ENCODE results near the gene FRMD8. TPM values are rescaled to one million over a fixed set of nuclear protein-coding genes. Genes with fewer than 3 reads are reported as not detected.
A peak's percentile ranks its signal among the peaks of the same experiment; 100 is the strongest.

The FRMD8 gene
- total and polyA plus RNA-seq, 2 of the 4 experiments (the other 2 are of a cell fraction) = 11.3 to 19.8 TPM

DNA sequence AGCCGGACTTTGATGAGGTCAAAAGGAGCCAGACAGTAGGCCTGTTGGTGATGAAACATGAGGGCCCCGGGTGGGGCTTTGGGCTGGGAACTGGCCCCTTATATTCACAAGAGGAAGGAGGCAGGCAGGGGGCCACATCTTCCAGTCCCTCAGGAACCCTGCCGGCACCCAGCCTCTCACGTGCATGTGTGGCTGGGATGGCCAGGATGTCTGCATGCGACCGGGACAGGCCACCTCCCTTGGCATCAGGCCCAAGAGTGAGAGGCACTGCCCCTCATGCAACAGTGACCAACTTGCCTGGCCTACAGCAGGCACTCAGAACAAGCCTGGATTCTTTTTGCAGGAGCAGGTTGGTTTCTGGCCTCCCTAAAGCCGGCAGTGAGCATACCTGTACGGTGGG is 9.4 kb upstream of the FRMD8 start:
- Histone ChIP-seq H2BK5ac (ENCODE audit: low read depth, low read length, poor library complexity, severe bottlenecking) (no peak overlapping the region), H3K36me3 (ENCODE audit: control insufficient read depth, insufficient read depth, low read length) (no peaks in the 10 kb centered on the region), H2AK9ac (replicated peaks; ENCODE audit: low read depth, low read length, poor library complexity) (no peak overlapping the region), H3K79me1 (ENCODE audit: low read depth in 1 of 2, low read length in 2 of 2) (peaks cover 4 to 34% of the 10 kb centered on the region in 2 experiments; a peak in 2 of 4 replicates), H4K5ac (ENCODE audit: low read depth, low read length) (no peak overlapping the region), H4K20me1 (ENCODE audit: insufficient read depth, low read length) (no peaks in the 10 kb centered on the region), H3K9me3 (ENCODE audit: control insufficient read depth, insufficient read depth, low read length) (no peaks in the 10 kb centered on the region), H2AFZ (replicated peaks; ENCODE audit: low read length, poor library complexity) (no peak overlapping the region), H3K4ac (ENCODE audit: low read depth, low read length) (no peak overlapping the region; the same call in 1 of the 2 replicates), H4K91ac (ENCODE audit: insufficient read depth, low read depth, low read length) (no peak overlapping the region), H3K14ac (replicated peaks; ENCODE audit: low read depth, low read length) (no peak overlapping the region), H2BK120ac (ENCODE audit: low read depth, low read length) (no peak overlapping the region), H3K4me2 (ENCODE audit: low read depth, low read length) (no peak overlapping the region), H3K9ac (ENCODE audit: low read depth, low read length) (no peak overlapping the region), H3K56ac (ENCODE audit: extremely low read depth, insufficient read depth, low read length) (no peak overlapping the region), H2BK20ac (ENCODE audit: low read depth, low read length) (no peak overlapping the region), H3K4me1 (ENCODE audit: control insufficient read depth, insufficient read depth, low read length) (peaks cover 5% of the 10 kb centered on the region), H3K23ac (ENCODE audit: low read depth, low read length) (no peak overlapping the region; the same call in 1 of the 2 replicates), H3K27me3 (ENCODE audit: control insufficient read depth, insufficient read depth, low read length) (no peaks in the 10 kb centered on the region), H3K9me1 (ENCODE audit: insufficient read depth, low read length) (peaks cover 13% of the 10 kb centered on the region; the same call in 1 of the 2 replicates), H4K8ac (ENCODE audit: low read depth in 2 of 2, low read length in 2 of 2) (no peak overlapping the region), H3K27ac (ENCODE audit: insufficient read depth, low read length) (no peak overlapping the region), H2AK5ac (ENCODE audit: low read depth, low read length) (peak overlapping the region; percentile 33; the same call in 1 of the 2 replicates), H3K4me3 (ENCODE audit: insufficient read depth, low read depth, low read length) (no peak overlapping the region), H2BK15ac (ENCODE audit: low read depth, low read length) (no peak overlapping the region), H3K18ac (ENCODE audit: low read depth, low read length) (no peak overlapping the region)
- no peak for TF ChIP-seq MAFK (IDR thresholded peaks at IDR 0.05; ENCODE audit: low read depth, low read length)
- TF ChIP-seq BHLHE40 (IDR thresholded peaks at IDR 0.05; ENCODE audit: low read depth, low read length) = no peak
- TF ChIP-seq POLR2A (IDR thresholded peaks at IDR 0.05; ENCODE audit: low read depth, low read length) = no peak
- no peak for TF ChIP-seq RCOR1 (IDR thresholded peaks at IDR 0.05; ENCODE audit: insufficient replicate concordance, low read length)
- no peak for TF ChIP-seq FOS (IDR thresholded peaks at IDR 0.05; ENCODE audit: low read depth, low read length)
- no peak for TF ChIP-seq CHD1 (IDR thresholded peaks at IDR 0.05; ENCODE audit: low read depth, low read length)
- TF ChIP-seq, protein P1, sequence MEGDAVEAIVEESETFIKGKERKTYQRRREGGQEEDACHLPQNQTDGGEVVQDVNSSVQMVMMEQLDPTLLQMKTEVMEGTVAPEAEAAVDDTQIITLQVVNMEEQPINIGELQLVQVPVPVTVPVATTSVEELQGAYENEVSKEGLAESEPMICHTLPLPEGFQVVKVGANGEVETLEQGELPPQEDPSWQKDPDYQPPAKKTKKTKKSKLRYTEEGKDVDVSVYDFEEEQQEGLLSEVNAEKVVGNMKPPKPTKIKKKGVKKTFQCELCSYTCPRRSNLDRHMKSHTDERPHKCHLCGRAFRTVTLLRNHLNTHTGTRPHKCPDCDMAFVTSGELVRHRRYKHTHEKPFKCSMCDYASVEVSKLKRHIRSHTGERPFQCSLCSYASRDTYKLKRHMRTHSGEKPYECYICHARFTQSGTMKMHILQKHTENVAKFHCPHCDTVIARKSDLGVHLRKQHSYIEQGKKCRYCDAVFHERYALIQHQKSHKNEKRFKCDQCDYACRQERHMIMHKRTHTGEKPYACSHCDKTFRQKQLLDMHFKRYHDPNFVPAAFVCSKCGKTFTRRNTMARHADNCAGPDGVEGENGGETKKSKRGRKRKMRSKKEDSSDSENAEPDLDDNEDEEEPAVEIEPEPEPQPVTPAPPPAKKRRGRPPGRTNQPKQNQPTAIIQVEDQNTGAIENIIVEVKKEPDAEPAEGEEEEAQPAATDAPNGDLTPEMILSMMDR (conservative IDR thresholded peaks at IDR 0.05; ENCODE audit: low read depth, low read length) = no peak
- TF ChIP-seq SMC3 (IDR thresholded peaks at IDR 0.05; ENCODE audit: low read depth, low read length) = no peak
- no peak for TF ChIP-seq MAZ (IDR thresholded peaks at IDR 0.05; ENCODE audit: borderline replicate concordance, low read depth, low read length)
- no peak for TF ChIP-seq CEBPB (IDR thresholded peaks at IDR 0.05; ENCODE audit: low read depth, low read length)
- TF ChIP-seq MXI1 (IDR thresholded peaks at IDR 0.05; ENCODE audit: borderline replicate concordance, low read depth, low read length) = no peak
- TF ChIP-seq RFX5 (IDR thresholded peaks at IDR 0.05; ENCODE audit: low read depth, low read length) = no peak
- TF ChIP-seq, protein P2, sequence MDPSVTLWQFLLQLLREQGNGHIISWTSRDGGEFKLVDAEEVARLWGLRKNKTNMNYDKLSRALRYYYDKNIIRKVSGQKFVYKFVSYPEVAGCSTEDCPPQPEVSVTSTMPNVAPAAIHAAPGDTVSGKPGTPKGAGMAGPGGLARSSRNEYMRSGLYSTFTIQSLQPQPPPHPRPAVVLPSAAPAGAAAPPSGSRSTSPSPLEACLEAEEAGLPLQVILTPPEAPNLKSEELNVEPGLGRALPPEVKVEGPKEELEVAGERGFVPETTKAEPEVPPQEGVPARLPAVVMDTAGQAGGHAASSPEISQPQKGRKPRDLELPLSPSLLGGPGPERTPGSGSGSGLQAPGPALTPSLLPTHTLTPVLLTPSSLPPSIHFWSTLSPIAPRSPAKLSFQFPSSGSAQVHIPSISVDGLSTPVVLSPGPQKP (IDR thresholded peaks at IDR 0.05; ENCODE audit: borderline replicate concordance, low read depth, low read length) = no peak
- TF ChIP-seq NFE2L2 (IDR thresholded peaks at IDR 0.05; ENCODE audit: low read depth, low read length) = no peak
- TF ChIP-seq RAD21 (IDR thresholded peaks at IDR 0.05; ENCODE audit: low read length) = no peak
- TF ChIP-seq, protein P3, sequence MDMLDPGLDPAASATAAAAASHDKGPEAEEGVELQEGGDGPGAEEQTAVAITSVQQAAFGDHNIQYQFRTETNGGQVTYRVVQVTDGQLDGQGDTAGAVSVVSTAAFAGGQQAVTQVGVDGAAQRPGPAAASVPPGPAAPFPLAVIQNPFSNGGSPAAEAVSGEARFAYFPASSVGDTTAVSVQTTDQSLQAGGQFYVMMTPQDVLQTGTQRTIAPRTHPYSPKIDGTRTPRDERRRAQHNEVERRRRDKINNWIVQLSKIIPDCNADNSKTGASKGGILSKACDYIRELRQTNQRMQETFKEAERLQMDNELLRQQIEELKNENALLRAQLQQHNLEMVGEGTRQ (IDR thresholded peaks at IDR 0.05; ENCODE audit: low read depth, low read length) = no peak
- DNase-seq (no peak), ATAC-seq (ENCODE audit: low read depth) (no peak)
- intact Hi-C loops (cut with micrococcal nuclease) = no loop called here
- dilution Hi-C loops (cut with HindIII; ENCODE audit: low sequenced_read_pairs, unreplicated experiment) = no loop called here
- no TSS peak for BruUV-seq (replicated peaks)
- in situ Hi-C loops (cut with MboI; ENCODE audit: low sequenced_read_pairs) = no loop called here
- POLR2A ChIA-PET (ENCODE audit: unreplicated experiment) = no interaction called here
- 59% methylated on average over 4 of the region's 8 CpGs; no CpG with 5 or more reads in 1 of the 2 experiments for WGBS, 2 experiments (ENCODE audit: extremely low coverage in 2 of 2, insufficient read length in 1 of 2)
- CTCF ChIA-PET = no interaction called here

All from IMR-90 (cell line).